K562 (cell line): ENCODE data around the gene RNF19B. TPM values are rescaled to one million over a fixed set of nuclear protein-coding genes. Genes with fewer than 3 reads are reported as not detected.

Experiments used
- ATAC-seq: fragments of 200-7000 bp; cut with Tn5 transposase; 3 replicates; pipeline ENCODE4 v1.9.1; 2020; ENCODE audit warnings: moderate library complexity
- BruUV-seq: library from RNA; stranded (reverse); fragments of 400-500 nt; replicated peaks from 2 replicates; lab custom pipeline; 2021; lab: Mats Ljungman, UMichigan
- CTCF ChIA-PET: fragments of 300-600 bp; formaldehyde crosslinking; extraction: SDS; loops from one replicate; lab custom pipeline; 2021; ENCODE audit warnings: low intra/inter-chr PET ratio; lab: Yijun Ruan, JAX
- POLR2A ChIA-PET: fragments of 300-600, 350-650 bp; sonication (Branson Sonifier 250); formaldehyde crosslinking; extraction: SDS; loops from one replicate; lab custom pipeline; 2021; ENCODE audit warnings: antibody characterized with exemption, inconsistent platforms; lab: Yijun Ruan, JAX
- DNase-seq, 4 experiments: peaks; one replicate each; pipeline versions ENCODE4 v3.0.0 to v3.0.0-alpha.2; 2011 to 2018; ENCODE audit warnings: low spot score in 3 of 4, mixed read lengths in 3 of 4; ENCODE audit errors: extremely low read depth in 1 of 4
- FAIRE-seq: peaks from 2 replicates; lab custom pipeline; 2011; peaks lifted over from hg19 to GRCh38; lab: Jason Lieb, UNC
- H2AFZ ChIP-seq: 2 replicates; pipeline ENCODE4 v1.6.0; 2011; ENCODE audit warnings: low read depth, low read length, control low read depth, inconsistent platforms
- H3K27ac ChIP-seq: fragments of 200-600 bp; 3 replicates; pipeline ENCODE4 v1.8.0; 2011; ENCODE audit warnings: low read depth, mild to moderate bottlenecking, control low read depth, inconsistent platforms, low read length, moderate library complexity, mixed read lengths; ENCODE audit errors: extremely low read depth
- H3K27me3 ChIP-seq, 2 experiments: fragments of 300-600 bp in 1 of 2; 2 replicates in 1 of 2; 3 replicates in 1 of 2; pipeline versions ENCODE4 v1.6.0 to v1.8.0; 2011; ENCODE audit warnings: inconsistent platforms in 2 of 2, low read length in 2 of 2, mild to moderate bottlenecking in 1 of 2, mixed read lengths in 1 of 2, moderate library complexity in 1 of 2; ENCODE audit not compliant: control insufficient read depth in 2 of 2, insufficient read depth in 2 of 2
- H3K36me3 ChIP-seq: fragments of 300-600 bp; 3 replicates; pipeline ENCODE4 v1.8.0; 2011; ENCODE audit warnings: mild to moderate bottlenecking, low read length, inconsistent platforms; ENCODE audit not compliant: control insufficient read depth, insufficient read depth
- H3K4me1 ChIP-seq, 2 experiments: fragments of 200-600 bp in 1 of 2; replicated peaks in 1 of 2; 2 replicates in 1 of 2; 3 replicates in 1 of 2; pipeline versions ENCODE4 v1.5.1 to v1.8.0; 2011; ENCODE audit warnings: inconsistent platforms in 2 of 2, low read length in 2 of 2, mild to moderate bottlenecking in 1 of 2, mixed read lengths in 1 of 2, moderate library complexity in 1 of 2; ENCODE audit not compliant: control insufficient read depth in 2 of 2, insufficient read depth in 2 of 2
- H3K4me2 ChIP-seq: 2 replicates; pipeline ENCODE4 v1.6.1; 2011; ENCODE audit warnings: low read length, control low read depth, inconsistent platforms, mixed read lengths; ENCODE audit not compliant: insufficient read depth
- H3K4me3 ChIP-seq: fragments of 200-600 bp; sonication (generic), shearing (Covaris generic); 2 replicates; pipeline ENCODE4 v1.5.1; 2016; ENCODE audit warnings: control low read depth, inconsistent platforms
- H3K79me2 ChIP-seq: fragments of 200-600 bp; 3 replicates; pipeline ENCODE4 v1.8.0; 2011; ENCODE audit warnings: low read length, inconsistent platforms; ENCODE audit not compliant: control insufficient read depth, insufficient read depth
- H3K9ac ChIP-seq, 2 experiments: 2 replicates each; pipeline versions ENCODE4 v1.6.0 to v1.6.1; 2011; ENCODE audit warnings: low read depth in 2 of 2, low read length in 2 of 2, control low read depth in 1 of 2, inconsistent platforms in 1 of 2, mild to moderate bottlenecking in 1 of 2, mixed read lengths in 1 of 2; ENCODE audit not compliant: insufficient read depth in 1 of 2
- H3K9me1 ChIP-seq: one replicate; pipeline ENCODE4 v1.6.0; 2011; ENCODE audit warnings: inconsistent platforms, mild to moderate bottlenecking, low read length, moderate library complexity; ENCODE audit not compliant: control insufficient read depth, insufficient read depth
- H3K9me3 ChIP-seq: replicated peaks from 2 replicates; pipeline ENCODE4 v1.5.1; 2011; ENCODE audit warnings: low read depth, low read length, inconsistent platforms; ENCODE audit not compliant: control insufficient read depth, insufficient read depth
- H4K20me1 ChIP-seq: replicated peaks from 2 replicates; pipeline ENCODE4 v1.6.1; 2011; ENCODE audit warnings: low read length, inconsistent platforms, mixed read lengths; ENCODE audit not compliant: control insufficient read depth, insufficient read depth
- CEBPB ChIP-seq: fragments of 450-650 bp; IDR thresholded peaks from 2 replicates; pipeline ENCODE4 v1.6.1; 2016; ENCODE audit warnings: missing genetic modification characterization, missing compliant biosample characterization
- KLF13 ChIP-seq: fragments of 450-650 bp; IDR thresholded peaks from 2 replicates; pipeline ENCODE4 v1.6.1; 2016; ENCODE audit warnings: missing genetic modification characterization, low read depth, mild to moderate bottlenecking, missing compliant biosample characterization, moderate library complexity, borderline replicate concordance
- NFIX ChIP-seq: fragments of 250-450 bp; sonication (Bioruptor Pico); IDR thresholded peaks from 2 replicates; pipeline ENCODE4 v1.4.0; 2020; ENCODE audit warnings: low read depth, mild to moderate bottlenecking, moderate library complexity
- POLR2H ChIP-seq: IDR thresholded peaks from 2 replicates; pipeline ENCODE4 v1.6.1; 2016; ENCODE audit warnings: missing genetic modification characterization, low read depth, mild to moderate bottlenecking, control low read depth, missing compliant biosample characterization, moderate library complexity
- POLR3G ChIP-seq: IDR thresholded peaks from 2 replicates; pipeline ENCODE4 v1.6.1; 2011; ENCODE audit not compliant: insufficient read length, insufficient replicate concordance; ENCODE audit errors: extremely low read depth
- PTBP1 ChIP-seq: fragments of 200-400 bp; formaldehyde crosslinking; IDR thresholded peaks from 2 replicates; pipeline ENCODE4 v1.6.1; 2017; ENCODE audit warnings: low read depth, low read length
- SLC30A9 ChIP-seq: fragments of 250-450 bp; sonication (Bioruptor Pico); IDR thresholded peaks from 2 replicates; pipeline ENCODE4 v1.8.0; 2022; ENCODE audit warnings: mild to moderate bottlenecking, moderate library complexity
- U2AF2 ChIP-seq: fragments of 200-400 bp; formaldehyde crosslinking; optimal IDR thresholded peaks from 2 replicates; pipeline ENCODE3; 2017; ENCODE audit warnings: low read depth, mild to moderate bottlenecking, low read length
- ZNF717 ChIP-seq: fragments of 250-450 bp; sonication (Bioruptor Pico); IDR thresholded peaks from 2 replicates; pipeline ENCODE4 v1.5.0; 2021
- WGBS: fragments of 100-300 bp; shearing (Covaris generic); methylation state at CpG from one replicate; pipeline ENCODE4 v1.1.6; 2016; ENCODE audit warnings: low coverage, mixed read lengths; ENCODE audit not compliant: insufficient coverage; ENCODE audit errors: missing lambda C conversion rate; 5-methylcytosine and 5-hydroxymethylcytosine counted together
- in situ Hi-C: fragments of 300-500 bp; cut with MboI; formaldehyde crosslinking; loops from 4 replicates; pipeline ENCODE4 v1.15.0; 2018; ENCODE audit warnings: inconsistent platforms, mixed read lengths
- intact Hi-C: fragments of 100-400 bp; cut with micrococcal nuclease; formaldehyde crosslinking; loops from 2 replicates; pipeline ENCODE4 v1.14.2; 2022
- polyA plus RNA-seq, 8 experiments: library from polyadenylated mRNA; depleted of rRNA in 4 of 8; stranded (reverse) in 5 of 8; unstranded in 3 of 8; fragments of >200 nt; fragmentation: Nextera tagmentation in 2 of 8; fragmentation: Illumina TruSeq in 1 of 8; extraction: Ambion mirVana in 2 of 8; extraction: Trizol in 1 of 8; gene quantifications; 2 replicates each; pipeline versions ENCODE4 v1.2.1 to v1.2.3, GENCODE V29; 2011 to 2014; ENCODE audit warnings: inconsistent platforms in 1 of 8, missing spikeins in 1 of 8
- total RNA-seq, 7 experiments: library from RNA; depleted of rRNA in 6 of 7; stranded (reverse); fragments of >200 nt in 6 of 7; fragmentation: Illumina TruSeq in 2 of 7; extraction: Trizol in 2 of 7; gene quantifications; 2 replicates each; pipeline versions ENCODE4 v1.2.1 to v1.2.3, GENCODE V29; 2011 to 2021; ENCODE audit warnings: low replicate concordance in 1 of 7
- TF ChIP-seq, protein P1 (sequence below): sonication (generic); formaldehyde crosslinking; IDR thresholded peaks from 2 replicates; pipeline ENCODE4 v1.8.0; 2023; ENCODE audit warnings: mild to moderate bottlenecking, missing genetic modification reagents
- TF ChIP-seq, protein P2 (sequence below): sonication (generic); formaldehyde crosslinking; IDR thresholded peaks from 2 replicates; pipeline ENCODE4 v1.8.1; 2022; ENCODE audit warnings: missing genetic modification reagents
- TF ChIP-seq, protein P3 (sequence below): fragments of 250-450 bp; sonication (Bioruptor Pico); IDR thresholded peaks from 2 replicates; pipeline ENCODE4 v1.5.0; 2021; ENCODE audit warnings: mild to moderate bottlenecking, moderate library complexity

RNF19B gene
- total and polyA plus RNA-seq, 9 of the 15 experiments (the other 6 are each of a cell fraction or from before 2014, with no cell fraction given) = 2.6 to 14.9 (median 10.1) TPM

DNA sequence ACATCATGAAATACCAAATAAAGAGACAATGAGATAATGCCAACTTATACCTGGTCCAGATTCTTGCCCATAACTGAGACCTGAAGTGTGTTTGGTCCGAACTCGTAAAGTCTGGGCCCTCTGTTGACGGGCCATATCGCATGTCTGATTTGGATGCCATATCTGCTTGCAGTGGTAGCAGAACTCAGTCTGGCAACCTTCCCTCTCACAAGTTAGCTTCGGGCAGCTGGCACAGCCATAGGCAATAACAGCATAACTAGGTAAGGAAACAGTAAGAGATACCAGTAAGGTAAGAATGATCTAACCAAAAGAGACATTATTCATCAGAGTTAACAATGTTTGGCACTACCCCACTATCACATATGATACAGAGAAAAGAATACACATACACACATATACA is 15.1 kb downstream of the RNF19B start:
- Histone ChIP-seq H3K4me2 (no peak overlapping the region), H3K36me3 (peaks cover 28% of the 10 kb centered on the region), H3K27ac (no peak overlapping the region), H4K20me1 (no peaks in the 10 kb centered on the region), H3K9me3 (no peaks in the 10 kb centered on the region), H3K9ac (no peak overlapping the region), H3K79me2 (no peaks in the 10 kb centered on the region), H3K27me3 (no peaks in the 10 kb centered on the region), H3K9me1 (no peaks in the 10 kb centered on the region), H3K4me1 (peaks cover 0 to 3% of the 10 kb centered on the region in 2 experiments; a peak in 2 of 5 replicates), H2AFZ (no peak overlapping the region), H3K4me3 (no peak overlapping the region)
- POLR2A ChIA-PET = interaction anchor here (0.9 to 2.2 kb wide), 5 partner anchors 9 to 35 kb away, joined by 3 to 9 read pairs (median 5); no protein-coding TSS in a partner anchor
- CTCF ChIA-PET = no interaction called here
- no TSS peak for BruUV-seq
- DNase-seq (no peak), ATAC-seq (no peak), FAIRE-seq (no peak)
- in situ Hi-C loops (no loop called here), intact Hi-C loops (no loop called here)
- WGBS = 79% methylated on average over 5 of the region's 5 CpGs
- TF ChIP-seq POLR3G (no peak), U2AF2 (no peak), PTBP1 (no peak), NFIX (CRISPR knock-in tag) (no peak), KLF13 (no peak), POLR2H (tag) (no peak), ZNF717 (no peak), SLC30A9 (no peak), CEBPB (tag) (no peak)
- TF ChIP-seq, protein P1, sequence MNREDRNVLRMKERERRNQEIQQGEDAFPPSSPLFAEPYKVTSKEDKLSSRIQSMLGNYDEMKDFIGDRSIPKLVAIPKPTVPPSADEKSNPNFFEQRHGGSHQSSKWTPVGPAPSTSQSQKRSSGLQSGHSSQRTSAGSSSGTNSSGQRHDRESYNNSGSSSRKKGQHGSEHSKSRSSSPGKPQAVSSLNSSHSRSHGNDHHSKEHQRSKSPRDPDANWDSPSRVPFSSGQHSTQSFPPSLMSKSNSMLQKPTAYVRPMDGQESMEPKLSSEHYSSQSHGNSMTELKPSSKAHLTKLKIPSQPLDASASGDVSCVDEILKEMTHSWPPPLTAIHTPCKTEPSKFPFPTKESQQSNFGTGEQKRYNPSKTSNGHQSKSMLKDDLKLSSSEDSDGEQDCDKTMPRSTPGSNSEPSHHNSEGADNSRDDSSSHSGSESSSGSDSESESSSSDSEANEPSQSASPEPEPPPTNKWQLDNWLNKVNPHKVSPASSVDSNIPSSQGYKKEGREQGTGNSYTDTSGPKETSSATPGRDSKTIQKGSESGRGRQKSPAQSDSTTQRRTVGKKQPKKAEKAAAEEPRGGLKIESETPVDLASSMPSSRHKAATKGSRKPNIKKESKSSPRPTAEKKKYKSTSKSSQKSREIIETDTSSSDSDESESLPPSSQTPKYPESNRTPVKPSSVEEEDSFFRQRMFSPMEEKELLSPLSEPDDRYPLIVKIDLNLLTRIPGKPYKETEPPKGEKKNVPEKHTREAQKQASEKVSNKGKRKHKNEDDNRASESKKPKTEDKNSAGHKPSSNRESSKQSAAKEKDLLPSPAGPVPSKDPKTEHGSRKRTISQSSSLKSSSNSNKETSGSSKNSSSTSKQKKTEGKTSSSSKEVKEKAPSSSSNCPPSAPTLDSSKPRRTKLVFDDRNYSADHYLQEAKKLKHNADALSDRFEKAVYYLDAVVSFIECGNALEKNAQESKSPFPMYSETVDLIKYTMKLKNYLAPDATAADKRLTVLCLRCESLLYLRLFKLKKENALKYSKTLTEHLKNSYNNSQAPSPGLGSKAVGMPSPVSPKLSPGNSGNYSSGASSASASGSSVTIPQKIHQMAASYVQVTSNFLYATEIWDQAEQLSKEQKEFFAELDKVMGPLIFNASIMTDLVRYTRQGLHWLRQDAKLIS (CRISPR knock-in tag) = no peak
- TF ChIP-seq, protein P2, sequence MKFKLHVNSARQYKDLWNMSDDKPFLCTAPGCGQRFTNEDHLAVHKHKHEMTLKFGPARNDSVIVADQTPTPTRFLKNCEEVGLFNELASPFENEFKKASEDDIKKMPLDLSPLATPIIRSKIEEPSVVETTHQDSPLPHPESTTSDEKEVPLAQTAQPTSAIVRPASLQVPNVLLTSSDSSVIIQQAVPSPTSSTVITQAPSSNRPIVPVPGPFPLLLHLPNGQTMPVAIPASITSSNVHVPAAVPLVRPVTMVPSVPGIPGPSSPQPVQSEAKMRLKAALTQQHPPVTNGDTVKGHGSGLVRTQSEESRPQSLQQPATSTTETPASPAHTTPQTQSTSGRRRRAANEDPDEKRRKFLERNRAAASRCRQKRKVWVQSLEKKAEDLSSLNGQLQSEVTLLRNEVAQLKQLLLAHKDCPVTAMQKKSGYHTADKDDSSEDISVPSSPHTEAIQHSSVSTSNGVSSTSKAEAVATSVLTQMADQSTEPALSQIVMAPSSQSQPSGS (CRISPR knock-in tag) = no peak
- TF ChIP-seq, protein P3, sequence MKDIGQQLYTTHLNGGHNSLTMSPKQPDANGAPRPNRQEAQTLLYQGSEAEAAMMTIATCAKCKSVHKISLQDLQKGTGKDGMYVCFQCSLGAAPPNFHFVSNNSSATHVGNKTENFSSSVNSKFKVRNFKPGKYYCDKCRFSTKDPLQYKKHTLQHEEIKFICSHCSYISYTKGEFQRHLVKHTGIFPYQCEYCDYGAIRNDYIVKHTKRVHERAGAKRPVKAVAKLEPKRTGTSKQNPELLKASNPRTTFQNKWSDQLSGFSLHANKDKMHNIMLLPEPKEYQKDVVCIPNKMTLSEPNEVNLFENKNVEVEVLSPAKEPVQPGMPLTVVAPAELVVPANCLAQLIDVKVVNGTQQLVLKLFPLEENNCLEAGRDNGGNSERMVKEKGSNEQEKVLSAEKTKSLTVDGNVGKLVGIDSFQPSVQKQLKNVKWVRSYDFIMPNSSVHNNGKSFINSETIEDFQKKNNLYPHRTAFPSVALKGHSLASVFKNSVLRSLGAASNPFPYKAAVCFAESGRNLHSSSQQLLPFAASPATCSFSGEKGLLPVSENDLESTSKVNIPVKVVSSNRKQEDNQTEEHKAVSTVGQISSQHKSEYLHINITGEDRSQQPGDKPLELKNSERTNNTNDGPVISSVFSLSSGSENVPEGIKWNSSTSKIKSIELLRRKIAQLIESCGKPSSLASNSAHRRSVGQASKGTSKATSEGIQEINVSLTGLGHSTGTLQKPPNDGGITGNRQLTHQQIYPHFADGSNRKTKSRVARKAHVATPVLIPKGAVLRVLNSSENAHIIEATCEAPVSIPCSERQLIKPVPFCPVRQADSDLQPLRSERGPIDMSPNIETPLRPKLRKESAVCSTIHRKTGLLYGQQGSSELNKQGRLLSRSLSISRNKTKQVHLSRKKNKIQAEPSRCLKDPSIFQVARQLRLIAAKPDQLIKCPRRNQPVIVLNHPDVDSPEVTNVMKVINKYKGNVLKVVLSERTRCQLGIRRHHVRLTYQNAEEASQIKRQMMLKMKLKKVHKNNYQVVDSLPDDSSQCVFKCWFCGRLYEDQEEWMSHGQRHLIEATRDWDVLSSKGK (CRISPR knock-in tag) = no peak
